ENCODE measurements around the gene HLA-DOB. TPM values are rescaled to one million over a fixed set of nuclear protein-coding genes. Genes with fewer than 3 reads are reported as not detected.

The HLA-DOB gene
- total RNA-seq, 1 experiment from 2014 or later, result 0.64 TPM

GRCh38 chr6:32858194-32858593, 41.4 kb upstream of the HLA-DOB start:
- no peak overlapping the region for H3K4me2 ChIP-seq (ENCODE audit: low read length)
- no peak for ATAC-seq
- TF ChIP-seq SRF (IDR thresholded peaks at IDR 0.05; ENCODE audit: low read depth) (no peak), RAD21 (IDR thresholded peaks at IDR 0.05; ENCODE audit: low read depth) (no peak), CEBPB (IDR thresholded peaks at IDR 0.05; ENCODE audit: low read depth) (no peak), ATF3 (IDR thresholded peaks at IDR 0.05) (no peak), REST (IDR thresholded peaks at IDR 0.05; ENCODE audit: low read depth) (no peak), POLR2AphosphoS5 (IDR thresholded peaks at IDR 0.05; ENCODE audit: low read depth, low read length) (no peak), EGR1 (IDR thresholded peaks at IDR 0.05; ENCODE audit: low read depth) (no peak), FOSL1 (IDR thresholded peaks at IDR 0.05; ENCODE audit: low read depth) (no peak), CTCF (IDR thresholded peaks at IDR 0.05 in 2 of 3, conservative IDR thresholded peaks at IDR 0.05 in 1 of 3; ENCODE audit: borderline replicate concordance in 1 of 3, insufficient read depth in 1 of 3, low read depth in 2 of 3, low read length in 2 of 3) (no peak), POLR2A (IDR thresholded peaks at IDR 0.05; ENCODE audit: borderline replicate concordance, extremely low read depth, insufficient read depth, insufficient read length) (no peak), JUND (IDR thresholded peaks at IDR 0.05) (no peak), SIN3A (IDR thresholded peaks at IDR 0.05; ENCODE audit: low read depth) (no peak), ZBTB33 (IDR thresholded peaks at IDR 0.05; ENCODE audit: extremely low read depth, insufficient replicate concordance, low read length) (no peak), EZH2 (IDR thresholded peaks at IDR 0.05) (no peak), MAX (IDR thresholded peaks at IDR 0.05) (no peak), SP1 (IDR thresholded peaks at IDR 0.05; ENCODE audit: low read depth) (no peak), EZH2phosphoT487 (IDR thresholded peaks at IDR 0.05; ENCODE audit: borderline replicate concordance) (no peak), CBX3 (IDR thresholded peaks at IDR 0.05; ENCODE audit: low read depth) (no peak), ZFX (IDR thresholded peaks at IDR 0.05) (no peak), TCF7L2 (IDR thresholded peaks at IDR 0.05; ENCODE audit: borderline replicate concordance, extremely low read depth, insufficient read depth, insufficient read length) (no peak)
- H3K4me3 ChIP-seq (replicated peaks in 1 of 2; ENCODE audit: low read depth in 1 of 2, low read length in 2 of 2), result no peak overlapping the region
- no peaks in the 10 kb centered on the region for H3K27me3 ChIP-seq (ENCODE audit: insufficient read depth, low read length)
- no peaks in the 10 kb centered on the region for H3K36me3 ChIP-seq (ENCODE audit: control insufficient read depth in 1 of 2, insufficient read depth in 2 of 2, low read length in 2 of 2)
- no peaks in the 10 kb centered on the region for H4K20me1 ChIP-seq (ENCODE audit: insufficient read depth)
- no peak overlapping the region for H3K9ac ChIP-seq (ENCODE audit: low read length)
- ChIA-PET CTCF (interaction anchor here (1.3 to 5.9 kb wide), 2 partner anchors 10 to 20 kb away, joined by 4 to 80 read pairs; partner anchors contain the start of gene TAP2), RAD21 (ENCODE audit: low non-redundant PET in 1 of 2, low total read pairs in 2 of 2, uncharacterized antibody in 2 of 2, unreplicated experiment in 2 of 2) (interaction anchor here in 1 of 2 experiments (1.4 kb wide), 1 partner anchor 20 kb away, joined by 3 read pairs; the partner anchor contains the start of gene TAP2), POLR2A (interaction anchor here (1.7 kb wide), 1 partner anchor 20 kb away, joined by 5 read pairs; the partner anchor contains the start of gene TAP2)
- no peak overlapping the region for H3K27ac ChIP-seq (ENCODE audit: low read depth, low read length)
- no peaks in the 10 kb centered on the region for H3K9me3 ChIP-seq (ENCODE audit: control insufficient read depth in 1 of 2, insufficient read depth in 1 of 2, low read depth in 1 of 2, low read length in 2 of 2)
- H2AFZ ChIP-seq (ENCODE audit: low read depth, low read length, poor library complexity, severe bottlenecking), result no peak overlapping the region
- peaks cover 2 to 25% of the 10 kb centered on the region in 2 experiments; a peak in 3 of 4 replicates for H3K4me1 ChIP-seq (ENCODE audit: control insufficient read depth in 1 of 2, insufficient read depth in 2 of 2, low read length in 2 of 2)
- no peaks in the 10 kb centered on the region for H3K79me2 ChIP-seq (ENCODE audit: insufficient read depth, low read length)
- intact Hi-C loops (cut with micrococcal nuclease), result no loop called here
- no TSS peak for BruUV-seq (replicated peaks)
- H3K9me2 ChIP-seq (ENCODE audit: insufficient read depth), result no peaks in the 10 kb centered on the region
- no peak for DNase-seq (ENCODE audit: low read depth, low spot score)
